HG02943 (cell line): ENCODE data around the gene M1AP.
"Not testable (repeated sequence)": the region's sequence is repeated elsewhere in the genome, so short reads cannot be mapped to it uniquely, and the experiment has no call there.

ENCODE experiments used
- ATAC-seq: cut with Tn5 transposase; IDR thresholded peaks from one replicate; pipeline ENCODE4 v1.9.1; 2021; ENCODE audit warnings: mild to moderate bottlenecking, low read depth, moderate library complexity; ENCODE audit not compliant: unreplicated experiment

The M1AP gene

GRCh38 chr2:74569686-74570085, 78.4 kb downstream of the M1AP start:
- ATAC-seq = no peak

DNA sequence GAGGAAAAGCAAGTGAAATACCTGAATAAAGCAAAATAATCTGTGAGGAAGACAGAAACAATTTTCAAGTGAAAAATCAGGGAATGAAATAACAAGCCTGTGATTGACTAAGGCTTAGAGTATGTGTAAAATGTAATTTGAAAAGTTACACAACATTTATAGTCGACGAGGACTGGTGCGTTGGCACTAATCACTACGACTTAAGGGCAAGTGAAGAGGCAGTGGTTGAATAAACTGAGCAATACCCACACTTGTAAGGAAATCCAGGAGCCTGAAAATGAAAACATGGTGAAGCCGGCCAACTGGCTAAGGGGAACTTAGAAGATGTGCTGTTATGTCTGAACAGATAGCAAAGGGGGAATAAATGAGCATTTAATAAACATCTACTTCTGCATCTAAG, 80.2 kb downstream of the M1AP start:
- ATAC-seq = no peak

GRCh38 chr2:74566754-74567085, 81.4 kb downstream of the M1AP start:
- ATAC-seq = no peak

- ATAC-seq = no peak
Measured at GRCh38 chr2:74566076-74566753, 81.9 kb downstream of the M1AP start.

GRCh38 chr2:74564222-74564621, 83.9 kb downstream of the M1AP start:
- no peak for ATAC-seq

DNA sequence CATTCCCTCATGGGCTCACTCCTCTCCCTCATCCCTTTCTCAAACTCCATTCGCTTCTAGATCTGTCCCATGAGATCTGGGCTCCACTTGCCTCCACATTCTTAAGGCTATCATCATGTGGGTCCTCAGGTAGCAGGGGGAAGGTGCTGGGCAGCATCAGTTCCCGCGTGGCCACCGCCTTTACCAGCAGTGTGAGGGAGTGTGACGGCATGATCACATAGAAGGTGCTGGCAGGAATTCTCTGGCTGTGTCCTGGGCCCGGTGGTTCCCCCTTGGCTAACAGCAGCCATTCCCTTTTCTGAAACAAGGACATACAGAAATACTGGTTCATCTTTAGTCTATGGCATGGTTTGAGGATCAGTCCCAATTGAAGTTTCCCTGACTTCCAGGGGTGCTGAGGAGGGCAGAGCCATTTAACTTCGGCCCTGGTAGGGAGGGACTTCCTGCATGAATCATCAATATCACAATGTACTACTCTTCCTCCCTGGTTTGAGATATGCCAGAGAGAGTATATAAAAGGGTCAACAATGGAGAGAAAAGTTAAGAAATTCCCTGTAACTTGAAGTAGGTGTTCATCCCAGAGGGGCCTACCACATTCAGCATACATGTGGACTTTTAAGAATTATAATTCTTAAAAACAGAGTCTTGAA, 85.9 kb downstream of the M1AP start:
- ATAC-seq = no peak

DNA sequence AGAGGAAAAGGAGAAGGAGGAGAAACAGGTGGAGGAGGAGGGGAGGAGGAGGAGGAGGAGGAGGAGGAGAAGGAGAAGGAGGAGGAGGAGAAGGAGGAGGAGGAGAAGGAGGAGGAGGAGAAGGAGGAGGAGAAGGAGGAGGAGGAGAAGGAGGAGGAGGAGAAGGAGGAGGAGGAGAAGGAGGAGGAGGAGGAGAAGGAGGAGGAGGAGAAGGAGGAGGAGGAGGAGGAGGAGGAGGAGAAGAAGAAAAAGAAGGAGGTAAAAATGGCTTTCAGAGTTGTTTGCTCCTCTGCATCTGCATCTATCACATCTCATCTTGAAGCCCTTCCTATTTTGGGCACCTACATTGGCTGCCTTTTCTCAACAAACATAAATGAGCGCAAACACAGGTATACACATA, 87.1 kb downstream of the M1AP start:
- ATAC-seq = not testable (repeated sequence)

- no peak for ATAC-seq
Measured at GRCh38 chr2:74560591-74560990, 87.5 kb downstream of the M1AP start.

GRCh38 chr2:74559912-74560311, 88.2 kb downstream of the M1AP start:
- no peak for ATAC-seq

DNA sequence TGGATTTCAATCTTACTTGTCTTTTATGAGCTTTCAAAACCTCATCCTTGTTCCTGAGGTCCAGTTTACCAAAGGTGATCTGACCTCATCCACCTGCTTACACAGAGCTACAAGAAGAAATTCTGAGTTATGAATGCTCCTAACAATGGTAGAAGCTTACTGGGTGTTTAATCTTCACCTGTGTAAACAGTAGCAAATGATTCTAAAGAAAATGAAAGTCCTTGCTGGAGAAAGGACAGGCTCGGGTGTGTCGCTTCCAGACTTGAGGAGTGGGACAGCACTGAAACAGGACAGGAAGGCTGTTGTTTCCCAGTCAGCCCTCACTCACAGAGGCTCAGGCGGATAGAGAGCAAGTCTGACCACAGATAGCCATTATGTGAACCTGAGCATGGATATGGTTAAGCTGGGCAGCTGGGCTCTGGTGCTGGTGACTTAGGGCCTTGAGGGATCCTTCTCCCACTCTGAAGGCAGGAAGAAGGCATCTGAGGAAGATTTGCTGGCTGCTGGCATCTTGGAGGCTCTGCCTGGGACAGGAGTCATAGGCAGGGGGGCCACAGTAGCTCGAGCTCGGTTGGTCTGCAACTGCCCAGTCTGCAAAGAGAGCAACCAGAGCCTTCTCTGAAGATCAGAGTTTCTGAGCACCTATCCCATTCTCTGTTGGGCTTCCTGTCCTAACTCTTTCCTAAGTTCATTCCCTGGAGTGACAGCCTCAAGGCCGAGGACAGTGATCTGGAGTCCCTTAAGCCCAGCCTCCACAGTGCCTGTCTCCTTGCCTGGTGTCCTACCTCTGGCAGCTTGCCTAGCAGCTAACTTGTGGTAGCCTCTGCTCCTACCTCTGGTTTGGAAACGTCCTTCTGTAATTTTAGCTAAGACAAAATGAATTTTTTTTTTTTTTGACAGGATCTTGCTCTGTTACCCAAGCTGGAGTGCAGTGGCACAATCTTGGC, 89.6 kb downstream of the M1AP start:
- no peak for ATAC-seq

- ATAC-seq = no peak
Measured at GRCh38 chr2:74556831-74557370, 91.2 kb downstream of the M1AP start.

DNA sequence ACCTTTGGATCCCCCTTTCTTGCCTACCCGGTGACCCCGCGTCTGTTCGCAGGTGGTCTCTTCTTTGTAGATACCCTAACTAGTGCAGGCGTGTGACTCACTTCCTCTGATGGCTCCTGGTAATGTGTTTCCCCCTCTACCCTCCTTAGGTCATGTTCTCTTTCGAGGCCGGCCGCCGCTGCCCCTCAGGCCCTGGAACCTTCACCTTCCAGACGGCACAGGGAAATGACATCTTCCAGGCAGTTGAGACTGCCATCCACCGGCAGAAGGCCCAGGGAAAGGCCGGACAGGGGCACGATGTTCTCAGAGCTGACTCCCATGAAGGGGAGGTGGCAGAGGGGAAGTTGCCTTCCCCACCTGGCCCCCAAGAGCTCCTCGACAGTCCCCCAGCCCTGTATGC, 92.0 kb downstream of the M1AP start:
- ATAC-seq = no peak

DNA sequence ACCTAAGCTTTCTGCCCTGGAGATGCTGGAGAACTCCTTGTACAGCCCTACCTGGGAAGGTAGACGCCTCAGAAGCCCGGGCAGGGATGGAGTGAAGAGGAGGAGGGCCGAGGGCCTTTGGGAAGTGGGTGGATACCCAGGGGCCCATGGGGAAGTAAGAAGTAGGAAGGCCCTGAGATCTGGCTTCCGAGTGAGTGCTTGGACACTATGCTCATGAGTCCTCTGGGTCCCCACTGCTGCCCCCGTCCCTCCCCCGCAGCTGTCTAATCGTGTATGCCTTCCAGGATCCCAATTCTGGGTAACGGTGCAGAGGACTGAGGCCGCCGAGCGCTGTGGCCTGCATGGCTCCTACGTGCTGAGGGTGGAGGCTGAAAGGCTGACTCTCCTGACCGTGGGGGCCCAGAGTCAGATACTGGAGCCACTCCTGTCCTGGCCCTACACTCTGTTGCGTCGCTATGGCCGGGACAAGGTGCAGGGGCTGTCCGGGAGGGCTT, 92.5 kb downstream of the M1AP start:
- no peak for ATAC-seq

DNA sequence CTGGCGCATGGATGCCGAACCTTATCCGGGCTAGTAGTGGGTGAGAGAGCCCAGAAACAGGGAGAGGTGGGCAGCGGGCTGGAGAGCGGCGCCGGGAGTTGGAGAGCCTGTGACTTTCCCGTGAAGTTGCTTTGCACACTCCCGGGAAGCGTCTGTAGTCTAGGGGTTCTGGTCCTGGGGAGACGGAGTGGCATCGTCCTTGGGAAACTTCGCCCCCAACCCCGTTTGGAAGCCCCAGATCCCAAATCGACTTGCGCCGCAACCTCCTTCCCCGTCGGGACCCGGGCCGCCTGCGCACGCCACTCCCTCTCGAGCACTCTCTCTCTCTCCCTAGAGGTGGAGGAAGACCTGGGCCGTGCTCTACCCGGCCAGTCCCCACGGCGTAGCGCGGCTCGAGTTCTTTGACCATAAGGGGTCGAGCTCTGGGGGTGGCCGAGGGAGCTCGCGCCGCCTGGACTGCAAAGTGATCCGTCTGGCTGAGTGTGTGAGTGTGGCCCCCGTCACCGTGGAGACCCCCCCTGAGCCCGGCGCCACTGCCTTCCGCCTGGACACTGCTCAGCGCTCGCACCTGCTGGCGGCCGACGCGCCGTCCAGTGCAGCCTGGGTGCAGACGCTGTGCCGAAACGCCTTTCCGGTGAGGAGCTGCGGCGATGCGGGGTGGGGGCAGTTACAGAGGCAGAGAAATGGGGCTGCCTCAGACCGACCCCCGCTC, 93.2 kb downstream of the M1AP start:
- ATAC-seq = peak; percentile 62

- ATAC-seq = peak; percentile 64
Measured at GRCh38 chr2:74553892-74554819, 94.0 kb downstream of the M1AP start, which contains the start of the genes DOK1 and LOXL3. DOK1 (plus strand) TSS chr2:74554720; CDS start chr2:74554755, 35 bp downstream. LOXL3 (minus strand) TSS chr2:74553942; CDS start chr2:74552634, 1,308 bp downstream.

GRCh38 chr2:74552914-74553811, 95.0 kb downstream of the M1AP start:
- ATAC-seq = no peak

- no peak for ATAC-seq
Measured at GRCh38 chr2:74551942-74552913, 95.9 kb downstream of the M1AP start.
